Vagina (tissue), 2 donors: ENCODE results near the gene N4BP3.

Source experiments
- POLR2A ChIP-seq, 2 donors: fragments of 450-650 bp; IDR thresholded peaks; one replicate each; pipeline ENCODE4 v1.6.1; 2017; ENCODE audit warnings: antibody characterized with exemption in 2 of 2, mild to moderate bottlenecking in 2 of 2, moderate library complexity in 2 of 2
- POLR2AphosphoS5 ChIP-seq, 2 donors: sonication (generic); formaldehyde crosslinking; IDR thresholded peaks; one replicate each; pipeline ENCODE4 v1.9.0; 2017; ENCODE audit warnings: antibody characterized with exemption in 2 of 2, mild to moderate bottlenecking in 2 of 2, low read depth in 1 of 2; ENCODE audit not compliant: insufficient read depth in 1 of 2
- TF ChIP-seq, protein P1 (sequence below), 3 experiments: fragments of 450-650 bp in 2 of 3; fragments of 200-600 bp in 1 of 3; sonication (generic) in 1 of 3; IDR thresholded peaks; one replicate each; pipeline ENCODE4 v1.5.1; 2017 to 2019; ENCODE audit warnings: antibody characterized with exemption in 3 of 3, mild to moderate bottlenecking in 2 of 3, moderate library complexity in 2 of 3

- TF ChIP-seq, protein P1, sequence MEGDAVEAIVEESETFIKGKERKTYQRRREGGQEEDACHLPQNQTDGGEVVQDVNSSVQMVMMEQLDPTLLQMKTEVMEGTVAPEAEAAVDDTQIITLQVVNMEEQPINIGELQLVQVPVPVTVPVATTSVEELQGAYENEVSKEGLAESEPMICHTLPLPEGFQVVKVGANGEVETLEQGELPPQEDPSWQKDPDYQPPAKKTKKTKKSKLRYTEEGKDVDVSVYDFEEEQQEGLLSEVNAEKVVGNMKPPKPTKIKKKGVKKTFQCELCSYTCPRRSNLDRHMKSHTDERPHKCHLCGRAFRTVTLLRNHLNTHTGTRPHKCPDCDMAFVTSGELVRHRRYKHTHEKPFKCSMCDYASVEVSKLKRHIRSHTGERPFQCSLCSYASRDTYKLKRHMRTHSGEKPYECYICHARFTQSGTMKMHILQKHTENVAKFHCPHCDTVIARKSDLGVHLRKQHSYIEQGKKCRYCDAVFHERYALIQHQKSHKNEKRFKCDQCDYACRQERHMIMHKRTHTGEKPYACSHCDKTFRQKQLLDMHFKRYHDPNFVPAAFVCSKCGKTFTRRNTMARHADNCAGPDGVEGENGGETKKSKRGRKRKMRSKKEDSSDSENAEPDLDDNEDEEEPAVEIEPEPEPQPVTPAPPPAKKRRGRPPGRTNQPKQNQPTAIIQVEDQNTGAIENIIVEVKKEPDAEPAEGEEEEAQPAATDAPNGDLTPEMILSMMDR (IDR thresholded peaks at IDR 0.05) = no peak
- TF ChIP-seq POLR2A (IDR thresholded peaks at IDR 0.05) (no peak), POLR2AphosphoS5 (IDR thresholded peaks at IDR 0.05; ENCODE audit: insufficient read depth in 1 of 2, low read depth in 1 of 2) (no peak)
Observed at GRCh38 chr5:178152491-178153444, 39.4 kb downstream of the N4BP3 start.
